HG03097 (cell line): ENCODE measurements around the gene TRNP1.
"Not testable (repeated sequence)": the region's sequence is repeated elsewhere in the genome, so short reads cannot be mapped to it uniquely, and the experiment has no call there.

ENCODE experiments used
- ATAC-seq: cut with Tn5 transposase; IDR thresholded peaks from one replicate; pipeline ENCODE4 v1.9.1; 2021; ENCODE audit not compliant: unreplicated experiment, low FRiP score

Gene TRNP1, protein sequence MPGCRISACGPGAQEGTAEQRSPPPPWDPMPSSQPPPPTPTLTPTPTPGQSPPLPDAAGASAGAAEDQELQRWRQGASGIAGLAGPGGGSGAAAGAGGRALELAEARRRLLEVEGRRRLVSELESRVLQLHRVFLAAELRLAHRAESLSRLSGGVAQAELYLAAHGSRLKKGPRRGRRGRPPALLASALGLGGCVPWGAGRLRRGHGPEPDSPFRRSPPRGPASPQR

DNA sequence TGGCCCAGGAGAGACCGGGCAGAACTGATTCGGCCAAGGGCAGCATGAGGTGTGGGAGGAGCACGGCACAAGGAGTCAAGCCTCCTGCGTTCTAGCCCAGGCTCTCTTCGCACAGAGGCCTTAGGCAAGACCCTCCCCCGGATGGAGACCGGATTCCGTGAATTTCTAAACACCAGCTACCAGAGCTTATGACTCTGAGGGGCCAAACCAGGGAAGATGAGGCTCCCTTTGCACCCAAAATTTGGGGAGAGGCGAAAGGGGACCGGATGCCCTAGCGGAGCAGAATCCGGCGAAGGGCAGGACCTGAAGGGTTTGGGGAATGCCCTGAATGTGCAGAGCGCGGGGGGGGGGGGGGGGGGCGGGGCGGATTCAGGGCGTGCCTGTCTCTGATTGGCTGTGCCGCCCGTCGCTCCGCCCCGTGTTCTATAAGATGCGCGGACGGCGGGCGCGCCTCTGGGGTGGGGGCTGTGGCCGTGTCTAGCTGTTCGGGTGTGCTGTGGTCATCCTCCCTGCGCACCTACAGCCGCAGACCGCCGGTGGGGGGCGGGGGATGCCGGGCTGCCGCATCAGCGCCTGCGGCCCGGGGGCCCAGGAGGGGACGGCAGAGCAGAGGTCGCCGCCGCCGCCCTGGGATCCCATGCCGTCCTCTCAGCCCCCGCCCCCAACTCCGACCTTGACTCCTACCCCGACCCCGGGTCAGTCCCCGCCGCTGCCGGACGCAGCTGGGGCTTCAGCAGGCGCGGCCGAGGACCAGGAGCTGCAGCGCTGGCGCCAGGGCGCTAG is at the start of gene TRNP1:
TRNP1 (plus strand) TSS at position 456 of the 783 bp plus-strand sequence; CDS start at position 551, 95 bp downstream.
- ATAC-seq, result no peak

GRCh38 chr1:26945138-26945537 is 48.4 kb upstream of the TRNP1 start:
- no peak for ATAC-seq

DNA sequence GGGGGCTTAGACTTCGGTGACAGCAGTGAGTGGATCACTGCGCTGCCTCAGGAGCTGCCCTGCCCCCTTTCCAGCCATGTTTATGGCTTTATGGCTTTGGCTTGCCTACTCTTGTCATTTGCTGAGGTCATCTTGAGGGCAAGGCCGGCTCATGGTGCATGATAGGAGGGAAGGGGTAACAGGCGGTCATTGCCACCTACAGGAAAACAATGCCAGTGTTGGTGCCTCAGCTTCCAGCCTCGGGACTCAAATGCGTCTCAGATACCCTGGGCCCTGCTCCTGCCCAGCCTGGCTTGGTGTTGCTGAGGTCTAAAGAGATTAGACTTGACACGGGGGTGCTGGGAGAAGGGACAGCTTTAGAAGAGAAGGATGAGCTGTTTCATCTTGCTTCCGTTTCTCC is 47.8 kb upstream of the TRNP1 start:
- no peak for ATAC-seq

DNA sequence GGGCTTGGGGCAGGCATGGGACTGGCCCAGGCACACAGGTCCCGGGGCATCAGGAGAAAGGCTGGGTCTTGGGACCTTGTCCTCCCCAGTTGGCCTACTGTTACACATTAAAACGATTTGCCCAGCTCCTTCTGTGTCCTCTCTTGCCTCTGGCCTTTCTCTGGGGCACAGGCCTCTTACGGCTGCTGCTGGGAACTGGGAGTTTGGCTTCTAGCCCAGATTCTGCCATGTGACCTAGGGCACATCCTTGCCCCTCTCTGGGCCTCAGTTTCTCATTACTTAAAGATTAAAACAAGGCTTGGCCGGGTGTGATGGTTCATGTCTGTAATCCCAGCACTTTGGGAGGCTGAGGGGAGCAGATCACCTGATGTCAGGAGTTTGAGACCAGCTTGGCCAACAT is 47.2 kb upstream of the TRNP1 start:
- ATAC-seq, result no peak

- ATAC-seq, result not testable (repeated sequence)
Measured at GRCh38 chr1:26948725-26949057, 44.8 kb upstream of the TRNP1 start.

GRCh38 chr1:26949266-26949925 is 44.1 kb upstream of the TRNP1 start:
- no peak for ATAC-seq

DNA sequence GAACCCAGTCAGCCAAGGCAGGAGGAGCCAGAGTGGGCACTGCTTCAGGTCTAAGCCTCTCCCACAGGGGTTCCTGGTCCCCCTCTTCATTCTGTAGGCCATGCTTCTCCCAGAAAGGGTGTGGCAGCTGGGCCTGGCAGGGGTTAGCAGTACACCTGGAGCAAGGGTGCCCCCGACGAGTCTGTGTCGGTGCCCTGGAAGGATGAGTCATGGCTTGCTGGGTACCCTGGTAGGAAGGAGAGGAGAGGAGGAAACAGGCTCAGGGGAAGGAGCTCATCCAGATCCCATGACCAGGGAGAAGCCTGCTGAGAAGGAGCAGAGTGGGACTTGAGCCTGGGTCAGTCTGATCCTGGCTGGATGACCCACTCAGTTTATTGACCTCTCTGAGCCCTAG is 43.6 kb upstream of the TRNP1 start:
- no peak for ATAC-seq

GRCh38 chr1:26950602-26951001 is 42.9 kb upstream of the TRNP1 start:
- ATAC-seq, result no peak

- ATAC-seq, result no peak
Measured at GRCh38 chr1:26951216-26951615, 42.3 kb upstream of the TRNP1 start.

DNA sequence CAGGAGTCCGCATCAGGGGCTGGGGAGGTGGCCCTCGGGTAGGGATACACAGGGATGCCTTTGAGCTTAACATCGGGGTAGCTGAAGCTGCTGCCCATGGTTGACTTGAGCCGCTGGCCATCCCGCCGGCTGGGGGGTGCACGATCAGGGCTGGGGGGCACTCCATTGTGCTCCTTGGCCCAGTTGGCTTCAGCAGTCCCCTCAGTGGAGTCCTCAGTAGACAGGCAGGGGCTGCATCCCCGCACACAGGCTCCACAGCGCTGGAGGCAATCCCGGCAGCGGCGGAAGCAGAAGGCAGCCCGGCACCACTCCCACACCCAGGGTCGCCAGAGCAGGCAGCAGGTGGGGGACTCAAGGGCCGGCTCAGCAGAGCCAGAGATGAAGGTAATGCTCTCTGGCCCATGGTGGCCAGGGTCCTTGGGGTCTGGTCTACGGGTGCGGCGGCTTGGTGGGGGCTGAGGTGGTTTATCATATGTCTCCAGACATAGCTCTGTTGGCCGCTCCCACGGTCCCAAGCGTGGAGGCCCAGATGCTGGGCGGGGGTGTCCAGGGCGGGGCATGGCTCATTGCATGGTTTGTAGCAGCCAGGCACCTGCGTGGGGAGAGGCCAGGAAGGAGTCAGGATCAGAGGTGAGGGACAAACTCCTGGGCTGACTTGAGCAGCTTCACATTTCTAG is 41.5 kb upstream of the TRNP1 start:
- ATAC-seq, result no peak

DNA sequence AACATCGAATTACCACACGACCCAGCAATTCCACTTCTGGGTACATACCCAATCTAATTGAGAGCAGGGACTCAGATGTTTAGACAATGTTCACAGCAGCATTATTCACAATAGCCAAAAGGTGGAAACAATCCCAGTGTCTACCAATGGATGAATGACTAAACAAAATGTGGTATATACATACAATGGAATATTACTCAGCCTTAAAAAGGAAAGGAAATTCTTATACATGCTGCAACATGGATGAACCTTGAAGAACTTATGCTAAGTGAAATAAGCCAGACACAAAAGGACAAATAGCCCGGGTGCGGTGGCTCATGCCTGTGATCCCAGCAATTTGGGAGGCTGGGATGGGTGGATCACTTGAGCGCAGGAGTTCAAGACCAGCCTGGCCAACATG is 40.1 kb upstream of the TRNP1 start:
- no peak for ATAC-seq

DNA sequence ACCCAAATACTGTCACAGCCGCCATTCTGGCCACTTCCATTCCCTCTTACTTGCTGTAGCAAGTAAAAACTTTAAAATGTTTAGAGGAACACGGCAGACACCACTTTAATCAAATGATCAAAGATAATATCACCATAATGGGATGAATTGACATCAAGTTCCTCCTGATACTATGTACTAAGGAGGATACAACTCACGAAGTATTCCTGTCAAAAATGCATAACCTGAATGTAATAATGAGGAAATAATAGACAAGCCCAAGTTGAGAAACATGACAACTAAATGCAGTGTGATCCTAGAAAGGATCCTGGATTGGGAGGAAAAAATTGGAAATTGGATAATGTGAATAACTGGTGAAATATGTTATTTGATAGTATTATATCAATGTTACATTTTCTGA is 37.2 kb upstream of the TRNP1 start:
- no peak for ATAC-seq

GRCh38 chr1:26957306-26957705 is 36.2 kb upstream of the TRNP1 start:
- ATAC-seq, result no peak

DNA sequence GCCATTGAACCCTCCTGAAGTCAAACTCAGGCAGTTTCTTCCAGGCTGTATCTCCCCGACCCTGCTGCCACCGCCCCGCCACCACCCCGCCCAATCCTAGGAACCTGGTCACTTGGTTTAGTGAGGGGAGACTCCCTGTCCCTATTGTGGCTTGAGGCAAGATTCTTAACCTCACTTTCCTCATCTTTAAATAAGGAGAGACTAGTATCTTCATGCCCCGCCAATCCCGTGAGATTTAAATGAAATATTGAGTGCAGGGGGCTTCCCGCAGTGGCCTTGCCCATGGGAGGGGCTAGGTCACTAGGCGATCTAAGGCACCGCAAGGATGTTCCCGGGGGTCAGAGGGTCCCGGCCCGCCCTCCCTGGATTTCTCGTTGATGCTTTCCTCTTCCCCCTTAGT is 34.2 kb upstream of the TRNP1 start:
- no peak for ATAC-seq

- ATAC-seq, result no peak
Measured at GRCh38 chr1:26959722-26960624, 33.5 kb upstream of the TRNP1 start, which contains the start of gene KDF1. TSS of gene KDF1 (minus strand) at chr1:26960468. CDS start at chr1:26952380, 8,088 bp downstream.

GRCh38 chr1:26960625-26960966 is 32.9 kb upstream of the TRNP1 start:
- no peak for ATAC-seq

DNA sequence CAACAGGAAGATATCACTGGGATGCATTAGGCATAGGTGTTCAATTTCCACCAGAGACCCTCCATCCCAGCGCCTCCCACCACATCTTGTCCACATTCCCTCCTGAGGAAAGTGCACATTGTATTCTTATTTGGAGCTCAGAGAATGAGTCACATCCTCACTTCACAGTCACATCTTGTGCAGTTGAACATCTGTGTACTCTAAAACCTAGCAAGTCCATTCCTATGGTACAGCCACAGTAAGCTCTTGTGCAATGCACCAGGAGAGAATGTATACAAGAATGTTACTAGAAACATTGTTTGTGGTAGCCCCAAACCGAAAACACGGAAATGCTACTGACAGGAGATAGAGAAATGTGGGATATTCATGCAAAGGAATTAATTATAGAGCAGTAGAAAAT is 31.7 kb upstream of the TRNP1 start:
- no peak for ATAC-seq

DNA sequence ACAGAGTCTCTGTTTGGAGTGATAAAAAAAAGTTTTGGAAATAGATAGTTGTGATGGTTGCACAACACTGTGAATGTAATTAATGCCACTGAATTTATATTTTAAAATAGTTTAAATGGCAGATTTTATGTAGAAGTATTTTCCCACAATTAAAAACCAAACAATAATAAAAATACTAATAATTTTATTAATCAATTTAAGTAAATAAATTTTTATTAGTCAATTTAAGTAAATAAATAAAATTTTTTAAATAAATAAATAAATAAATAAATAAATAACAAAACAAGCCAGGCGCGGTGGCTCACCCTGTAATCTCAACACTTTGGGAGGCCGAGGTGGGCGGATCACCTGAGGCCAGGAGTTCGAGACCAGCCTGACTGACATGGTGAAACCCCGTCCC is 28.3 kb upstream of the TRNP1 start:
- ATAC-seq, result no peak

- ATAC-seq, result no peak
Measured at GRCh38 chr1:26965628-26966027, 27.9 kb upstream of the TRNP1 start.

GRCh38 chr1:26970810-26971209 is 22.7 kb upstream of the TRNP1 start:
- no peak for ATAC-seq
